ENCODE data around the gene MYO16. TPM values are rescaled to one million over a fixed set of nuclear protein-coding genes. Genes with fewer than 3 reads are reported as not detected.

Gene MYO16
- polyA plus RNA-seq, 1 donor from 2014 or later = 2.5 TPM

DNA sequence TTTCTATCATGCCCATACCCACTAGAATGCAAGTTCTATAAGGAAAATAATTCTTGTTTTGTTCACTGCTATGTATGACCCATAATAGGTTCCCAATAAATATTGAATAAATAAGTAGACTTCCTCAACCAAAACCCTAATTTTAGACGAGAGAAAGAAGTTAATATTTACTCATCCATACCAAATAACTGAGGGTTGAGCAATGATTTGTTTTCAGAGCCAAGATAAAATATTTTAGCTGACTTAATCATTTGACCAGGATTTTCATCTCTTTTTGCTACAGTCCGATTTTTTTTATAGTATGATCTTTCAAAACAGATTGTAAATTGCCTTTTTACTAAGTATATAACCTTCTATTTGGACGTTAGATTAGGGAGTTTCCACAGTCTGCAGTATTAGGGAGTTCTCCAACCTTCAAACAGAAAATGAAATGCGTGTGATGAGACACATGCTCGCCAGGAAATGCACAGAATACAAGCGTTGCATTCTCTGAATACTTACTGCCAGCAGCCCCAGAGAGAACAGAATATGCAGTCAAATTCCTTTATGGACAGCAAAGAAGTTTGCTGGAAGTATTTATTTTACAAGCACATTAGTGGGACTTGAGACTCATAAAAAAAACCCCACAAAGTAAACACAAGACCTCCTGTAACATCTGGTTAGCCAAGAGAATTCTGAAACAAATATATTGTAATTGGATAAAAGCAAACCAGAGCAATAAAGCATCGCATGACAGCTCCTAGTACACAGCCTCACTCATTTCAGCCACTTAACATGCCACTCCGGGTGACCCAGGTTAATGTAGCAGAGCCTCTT lies 230.0 kb downstream of the MYO16 start:
- Histone ChIP-seq H3K9me2 (ENCODE audit: insufficient read depth, low read length) (no peaks in the 10 kb centered on the region), H3K9ac (ENCODE audit: low read length) (no peak overlapping the region), H3K27me3 (ENCODE audit: insufficient read depth, low read depth, low read length) (no peaks in the 10 kb centered on the region), H3K27ac (ENCODE audit: low read length) (no peak overlapping the region), H3K79me2 (replicated peaks; ENCODE audit: insufficient read depth, low read length) (no peaks in the 10 kb centered on the region), H3K4me2 (ENCODE audit: low read length) (no peak overlapping the region), H3K4me3 (ENCODE audit: low read length) (no peak overlapping the region), H3K9me3 (ENCODE audit: low read length) (no peaks in the 10 kb centered on the region), H4K20me1 (ENCODE audit: insufficient read depth) (no peaks in the 10 kb centered on the region), H2AFZ (ENCODE audit: low read depth, low read length) (no peak overlapping the region), H3F3A (ENCODE audit: insufficient read depth, low read length, poor library complexity, severe bottlenecking) (peaks cover 3% of the 10 kb centered on the region), H3K36me3 (ENCODE audit: insufficient read depth, low read length) (no peaks in the 10 kb centered on the region)
- TF ChIP-seq EZH2 (IDR thresholded peaks at IDR 0.05; ENCODE audit: borderline replicate concordance, insufficient read depth, low read length, poor library complexity, severe bottlenecking) = no peak
- TF ChIP-seq TAF1 (IDR thresholded peaks at IDR 0.05; ENCODE audit: low read depth) = no peak
- TF ChIP-seq, protein P1, sequence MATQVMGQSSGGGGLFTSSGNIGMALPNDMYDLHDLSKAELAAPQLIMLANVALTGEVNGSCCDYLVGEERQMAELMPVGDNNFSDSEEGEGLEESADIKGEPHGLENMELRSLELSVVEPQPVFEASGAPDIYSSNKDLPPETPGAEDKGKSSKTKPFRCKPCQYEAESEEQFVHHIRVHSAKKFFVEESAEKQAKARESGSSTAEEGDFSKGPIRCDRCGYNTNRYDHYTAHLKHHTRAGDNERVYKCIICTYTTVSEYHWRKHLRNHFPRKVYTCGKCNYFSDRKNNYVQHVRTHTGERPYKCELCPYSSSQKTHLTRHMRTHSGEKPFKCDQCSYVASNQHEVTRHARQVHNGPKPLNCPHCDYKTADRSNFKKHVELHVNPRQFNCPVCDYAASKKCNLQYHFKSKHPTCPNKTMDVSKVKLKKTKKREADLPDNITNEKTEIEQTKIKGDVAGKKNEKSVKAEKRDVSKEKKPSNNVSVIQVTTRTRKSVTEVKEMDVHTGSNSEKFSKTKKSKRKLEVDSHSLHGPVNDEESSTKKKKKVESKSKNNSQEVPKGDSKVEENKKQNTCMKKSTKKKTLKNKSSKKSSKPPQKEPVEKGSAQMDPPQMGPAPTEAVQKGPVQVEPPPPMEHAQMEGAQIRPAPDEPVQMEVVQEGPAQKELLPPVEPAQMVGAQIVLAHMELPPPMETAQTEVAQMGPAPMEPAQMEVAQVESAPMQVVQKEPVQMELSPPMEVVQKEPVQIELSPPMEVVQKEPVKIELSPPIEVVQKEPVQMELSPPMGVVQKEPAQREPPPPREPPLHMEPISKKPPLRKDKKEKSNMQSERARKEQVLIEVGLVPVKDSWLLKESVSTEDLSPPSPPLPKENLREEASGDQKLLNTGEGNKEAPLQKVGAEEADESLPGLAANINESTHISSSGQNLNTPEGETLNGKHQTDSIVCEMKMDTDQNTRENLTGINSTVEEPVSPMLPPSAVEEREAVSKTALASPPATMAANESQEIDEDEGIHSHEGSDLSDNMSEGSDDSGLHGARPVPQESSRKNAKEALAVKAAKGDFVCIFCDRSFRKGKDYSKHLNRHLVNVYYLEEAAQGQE (IDR thresholded peaks at IDR 0.05; ENCODE audit: borderline replicate concordance) = no peak
- TF ChIP-seq, protein P2, sequence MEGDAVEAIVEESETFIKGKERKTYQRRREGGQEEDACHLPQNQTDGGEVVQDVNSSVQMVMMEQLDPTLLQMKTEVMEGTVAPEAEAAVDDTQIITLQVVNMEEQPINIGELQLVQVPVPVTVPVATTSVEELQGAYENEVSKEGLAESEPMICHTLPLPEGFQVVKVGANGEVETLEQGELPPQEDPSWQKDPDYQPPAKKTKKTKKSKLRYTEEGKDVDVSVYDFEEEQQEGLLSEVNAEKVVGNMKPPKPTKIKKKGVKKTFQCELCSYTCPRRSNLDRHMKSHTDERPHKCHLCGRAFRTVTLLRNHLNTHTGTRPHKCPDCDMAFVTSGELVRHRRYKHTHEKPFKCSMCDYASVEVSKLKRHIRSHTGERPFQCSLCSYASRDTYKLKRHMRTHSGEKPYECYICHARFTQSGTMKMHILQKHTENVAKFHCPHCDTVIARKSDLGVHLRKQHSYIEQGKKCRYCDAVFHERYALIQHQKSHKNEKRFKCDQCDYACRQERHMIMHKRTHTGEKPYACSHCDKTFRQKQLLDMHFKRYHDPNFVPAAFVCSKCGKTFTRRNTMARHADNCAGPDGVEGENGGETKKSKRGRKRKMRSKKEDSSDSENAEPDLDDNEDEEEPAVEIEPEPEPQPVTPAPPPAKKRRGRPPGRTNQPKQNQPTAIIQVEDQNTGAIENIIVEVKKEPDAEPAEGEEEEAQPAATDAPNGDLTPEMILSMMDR (IDR thresholded peaks at IDR 0.05; ENCODE audit: poor library complexity, severe bottlenecking) = no peak
- no peak for TF ChIP-seq RAD21 (conservative IDR thresholded peaks at IDR 0.05)
- no peak for TF ChIP-seq EP300 (conservative IDR thresholded peaks at IDR 0.05; ENCODE audit: poor library complexity, severe bottlenecking)
- no peak for TF ChIP-seq POLR2AphosphoS5 (IDR thresholded peaks at IDR 0.05)
- TF ChIP-seq MXI1 (conservative IDR thresholded peaks at IDR 0.05; ENCODE audit: poor library complexity, severe bottlenecking) = no peak
- no peak for TF ChIP-seq SMC3 (conservative IDR thresholded peaks at IDR 0.05; ENCODE audit: poor library complexity)

DNA sequence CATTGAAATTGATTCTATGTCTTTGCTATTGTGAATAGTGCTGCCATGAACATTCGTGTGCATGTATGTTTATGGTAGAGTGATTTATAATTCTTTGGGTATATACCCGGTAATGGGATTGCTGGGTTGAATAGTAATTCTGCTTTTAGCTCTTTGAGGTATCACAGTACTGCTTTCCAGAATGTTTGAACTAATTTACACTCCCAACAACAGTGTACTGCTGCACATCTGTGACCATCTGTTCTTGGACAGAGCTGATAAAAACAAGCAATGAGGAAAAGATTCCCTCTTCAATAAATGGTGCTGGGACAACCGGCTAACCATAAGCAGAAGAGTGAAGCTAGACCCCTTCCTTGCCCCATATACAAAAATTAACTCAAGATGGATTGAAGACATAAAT lies 231.0 kb downstream of the MYO16 start:
- no peaks in the 10 kb centered on the region for H3K9me3 ChIP-seq (ENCODE audit: low read length)

More for the DNA sequence above, 231.0 kb downstream of the MYO16 start:
- Histone ChIP-seq H3K36me3 (ENCODE audit: insufficient read depth, low read length) (no peaks in the 10 kb centered on the region), H3K9ac (ENCODE audit: low read length) (no peak overlapping the region), H3K79me2 (replicated peaks; ENCODE audit: insufficient read depth, low read length) (no peaks in the 10 kb centered on the region), H3K27me3 (ENCODE audit: insufficient read depth, low read depth, low read length) (no peaks in the 10 kb centered on the region), H3F3A (ENCODE audit: insufficient read depth, low read length, poor library complexity, severe bottlenecking) (peaks cover under 1% of the 10 kb centered on the region), H4K20me1 (ENCODE audit: insufficient read depth) (no peaks in the 10 kb centered on the region), H3K9me2 (ENCODE audit: insufficient read depth, low read length) (no peaks in the 10 kb centered on the region), H2AFZ (ENCODE audit: low read depth, low read length) (no peak overlapping the region), H3K27ac (ENCODE audit: low read length) (no peak overlapping the region), H3K4me3 (ENCODE audit: low read length) (no peak overlapping the region), H3K4me2 (ENCODE audit: low read length) (no peak overlapping the region)
- TF ChIP-seq EZH2 (IDR thresholded peaks at IDR 0.05; ENCODE audit: borderline replicate concordance, insufficient read depth, low read length, poor library complexity, severe bottlenecking) (no peak), RAD21 (conservative IDR thresholded peaks at IDR 0.05) (no peak), POLR2AphosphoS5 (IDR thresholded peaks at IDR 0.05) (no peak), EP300 (conservative IDR thresholded peaks at IDR 0.05; ENCODE audit: poor library complexity, severe bottlenecking) (no peak), TAF1 (IDR thresholded peaks at IDR 0.05; ENCODE audit: low read depth) (no peak), SMC3 (conservative IDR thresholded peaks at IDR 0.05; ENCODE audit: poor library complexity) (no peak), MXI1 (conservative IDR thresholded peaks at IDR 0.05; ENCODE audit: poor library complexity, severe bottlenecking) (no peak)
- TF ChIP-seq, protein P2 (IDR thresholded peaks at IDR 0.05; ENCODE audit: poor library complexity, severe bottlenecking) = no peak
- TF ChIP-seq, protein P1 (IDR thresholded peaks at IDR 0.05; ENCODE audit: borderline replicate concordance) = no peak

Data from neural cell (in vitro differentiated cells).